BE2C (cell line): ENCODE results near the gene ACTL8.

Experiments
- DNase-seq: peaks from one replicate; pipeline ENCODE4 v3.0.0-alpha.2; 2020
- H3K27me3 ChIP-seq: fragments of 250-450 bp; sonication (Bioruptor Pico); 2 replicates; pipeline ENCODE4 v1.5.1; 2020; ENCODE audit warnings: mild to moderate bottlenecking
- H3K36me3 ChIP-seq: fragments of 250-450 bp; sonication (Bioruptor Pico); 2 replicates; pipeline ENCODE4 v1.5.1; 2020; ENCODE audit warnings: mild to moderate bottlenecking
- H3K4me1 ChIP-seq: fragments of 250-450 bp; sonication (Bioruptor Pico); 2 replicates; pipeline ENCODE4 v1.5.1; 2020
- H3K4me3 ChIP-seq: 2 replicates; pipeline ENCODE4 v1.5.1; 2011; ENCODE audit warnings: low read depth, low read length
- H3K9me3 ChIP-seq: fragments of 250-450 bp; sonication (Bioruptor Pico); 2 replicates; pipeline ENCODE4 v1.5.1; 2020
- CTCF ChIP-seq: IDR thresholded peaks from 2 replicates; pipeline ENCODE4 v1.5.1; 2012; ENCODE audit warnings: mild to moderate bottlenecking, low read depth, low read length

The ACTL8 gene

DNA sequence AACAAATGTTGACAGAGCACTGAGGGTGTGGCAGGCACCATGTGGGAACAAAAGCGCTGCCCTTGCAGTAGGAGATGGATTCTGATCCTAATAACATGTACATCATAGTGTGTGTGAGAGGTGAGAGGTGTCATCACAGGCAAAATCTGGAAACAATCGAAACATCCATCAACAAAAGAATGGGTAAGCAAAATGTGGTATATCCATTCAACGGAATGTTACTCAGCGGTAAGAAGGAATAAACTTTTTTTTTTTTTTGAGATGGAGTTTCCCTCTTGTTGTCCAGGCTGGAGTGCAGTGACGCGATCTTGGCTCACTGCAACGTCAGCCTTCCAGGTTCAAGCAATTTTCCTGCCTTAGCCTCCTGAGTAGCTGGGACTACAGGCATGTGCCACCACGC is 112.3 kb downstream of the ACTL8 start:
- no peaks in the 10 kb centered on the region for H3K4me1 ChIP-seq
- H3K9me3 ChIP-seq: no peaks in the 10 kb centered on the region
- no peaks in the 10 kb centered on the region for H3K27me3 ChIP-seq
- H3K36me3 ChIP-seq: no peaks in the 10 kb centered on the region
- H3K4me3 ChIP-seq: no peak overlapping the region
- TF ChIP-seq CTCF: no peak
- DNase-seq: no peak

- Histone ChIP-seq H3K36me3 (no peaks in the 10 kb centered on the region), H3K27me3 (no peaks in the 10 kb centered on the region), H3K9me3 (no peaks in the 10 kb centered on the region), H3K4me3 (no peak overlapping the region), H3K4me1 (no peaks in the 10 kb centered on the region)
- no peak for TF ChIP-seq CTCF
- DNase-seq: no peak
These were observed 114.7 kb downstream of the ACTL8 start for GRCh38 chr1:17869815-17870214.

DNA sequence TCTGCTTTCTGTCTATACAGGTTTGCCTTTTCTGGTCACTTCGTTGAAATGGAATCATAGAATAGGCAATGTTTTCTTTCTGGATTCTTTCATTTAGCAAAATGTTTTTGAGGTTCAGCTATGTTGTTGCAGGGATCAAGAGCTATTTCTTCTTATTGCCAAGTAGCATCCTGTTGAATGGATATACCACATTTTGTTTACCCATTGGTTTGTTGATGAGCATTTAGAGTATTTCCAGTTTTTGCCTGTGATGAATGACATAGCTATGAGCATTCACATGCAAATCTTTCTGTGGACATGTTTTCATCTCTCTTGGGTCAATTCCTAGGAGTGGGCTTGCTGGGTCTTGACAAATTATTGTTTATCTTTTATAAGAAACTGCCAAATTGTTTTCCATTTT is 115.5 kb downstream of the ACTL8 start:
- Histone ChIP-seq H3K27me3 (no peaks in the 10 kb centered on the region), H3K4me3 (no peak overlapping the region), H3K36me3 (no peaks in the 10 kb centered on the region), H3K4me1 (no peaks in the 10 kb centered on the region; the same call in 1 of the 2 replicates), H3K9me3 (no peaks in the 10 kb centered on the region)
- no peak for DNase-seq
- TF ChIP-seq CTCF: no peak

GRCh38 chr1:17873007-17873675 is 118.0 kb downstream of the ACTL8 start:
- Histone ChIP-seq H3K36me3 (no peaks in the 10 kb centered on the region), H3K27me3 (no peaks in the 10 kb centered on the region), H3K4me3 (no peak overlapping the region), H3K4me1 (no peaks in the 10 kb centered on the region; the same call in 1 of the 2 replicates), H3K9me3 (no peaks in the 10 kb centered on the region)
- no peak for DNase-seq
- no peak for TF ChIP-seq CTCF

DNA sequence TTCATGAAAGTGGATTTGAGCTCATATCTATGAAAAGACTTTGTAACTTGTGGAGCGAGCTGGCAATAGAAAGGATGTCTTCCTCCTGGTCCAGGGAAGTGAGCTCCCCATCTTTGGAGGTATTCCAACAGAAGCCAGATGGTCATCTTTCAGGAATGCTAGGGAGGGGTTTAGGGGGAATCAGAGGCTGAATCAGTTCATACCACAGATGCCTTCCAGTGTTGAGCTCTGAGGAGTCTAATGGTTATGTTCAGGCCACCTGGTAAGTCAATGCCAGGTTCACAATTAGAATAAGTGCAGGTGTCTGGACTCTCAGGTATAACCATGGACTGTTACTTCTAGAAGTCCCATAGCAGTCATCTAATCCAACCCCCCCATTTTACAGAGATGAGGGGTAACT is 119.1 kb downstream of the ACTL8 start:
- Histone ChIP-seq H3K27me3 (no peaks in the 10 kb centered on the region), H3K4me1 (no peaks in the 10 kb centered on the region; the same call in 1 of the 2 replicates), H3K4me3 (no peak overlapping the region), H3K36me3 (no peaks in the 10 kb centered on the region), H3K9me3 (no peaks in the 10 kb centered on the region)
- no peak for TF ChIP-seq CTCF
- DNase-seq: no peak

DNA sequence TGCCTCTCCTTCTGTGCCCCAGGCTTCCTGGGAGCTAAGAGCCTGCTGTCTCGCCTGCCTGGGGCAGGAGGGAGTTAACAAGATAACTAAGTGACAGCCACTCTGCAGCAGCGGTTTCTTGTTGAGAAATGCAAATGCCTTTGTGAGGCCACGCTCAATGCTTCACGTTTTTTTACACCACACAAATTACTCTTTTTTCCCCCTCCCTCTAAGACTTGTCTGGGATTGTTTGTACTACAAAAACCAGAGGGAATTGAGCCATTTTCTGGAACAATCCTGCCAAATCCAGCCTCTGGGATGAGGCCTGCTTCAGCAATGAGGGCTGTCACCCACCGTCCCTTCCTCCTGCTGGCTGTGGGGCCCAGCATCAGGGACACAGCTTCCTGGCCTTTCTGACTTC is 119.6 kb downstream of the ACTL8 start:
- Histone ChIP-seq H3K36me3 (no peaks in the 10 kb centered on the region), H3K9me3 (no peaks in the 10 kb centered on the region), H3K4me3 (no peak overlapping the region), H3K4me1 (no peaks in the 10 kb centered on the region; the same call in 1 of the 2 replicates), H3K27me3 (no peaks in the 10 kb centered on the region)
- TF ChIP-seq CTCF: no peak
- no peak for DNase-seq
